MCF 10A (cell line): ENCODE results near the gene AMZ1. TPM values are rescaled to one million over a fixed set of nuclear protein-coding genes. Genes with fewer than 3 reads are reported as not detected.

Source experiments
- BruUV-seq: library from RNA; stranded (reverse); fragments of 400-500 nt; replicated peaks from 2 replicates; lab custom pipeline; 2021; lab: Mats Ljungman, UMichigan
- CTCF ChIA-PET: fragments of 300-600 bp; sonication (Branson Sonifier 250); formaldehyde crosslinking; extraction: SDS; loops from one replicate; lab custom pipeline; 2021; ENCODE audit warnings: antibody characterized with exemption, inconsistent platforms; lab: Yijun Ruan, JAX
- POLR2A ChIA-PET: fragments of 300-600, 350-650 bp; sonication (Branson Sonifier 250); formaldehyde crosslinking; extraction: SDS; loops from one replicate; lab custom pipeline; 2020; ENCODE audit warnings: antibody characterized with exemption, inconsistent platforms; lab: Yijun Ruan, JAX
- DNase-seq: peaks from one replicate; pipeline ENCODE4 v3.0.0-alpha.2; 2018; ENCODE audit not compliant: unreplicated experiment
- H3K27ac Mint-ChIP-seq: one replicate; pipeline ENCODE4 v1.8.0; 2022; ENCODE audit warnings: mild to moderate bottlenecking, low read depth, mixed read lengths; ENCODE audit not compliant: unreplicated experiment
- H3K27me3 Mint-ChIP-seq: one replicate; pipeline ENCODE4 v1.8.0; 2022; ENCODE audit warnings: mixed read lengths; ENCODE audit not compliant: insufficient read depth, unreplicated experiment
- H3K36me3 Mint-ChIP-seq: one replicate; pipeline ENCODE4 v1.8.0; 2022; ENCODE audit warnings: mild to moderate bottlenecking, moderate library complexity, mixed read lengths; ENCODE audit not compliant: insufficient read depth, unreplicated experiment
- H3K4me1 Mint-ChIP-seq: one replicate; pipeline ENCODE4 v1.8.0; 2022; ENCODE audit warnings: mixed read lengths; ENCODE audit not compliant: insufficient read depth, unreplicated experiment
- H3K4me3 Mint-ChIP-seq: one replicate; pipeline ENCODE4 v1.8.0; 2022; ENCODE audit warnings: mild to moderate bottlenecking, moderate library complexity, mixed read lengths; ENCODE audit not compliant: unreplicated experiment
- H3K9me3 Mint-ChIP-seq: one replicate; pipeline ENCODE4 v1.8.0; 2022; ENCODE audit warnings: mixed read lengths; ENCODE audit not compliant: unreplicated experiment
- CTCF ChIP-seq: fragments of 200-600 bp; IDR thresholded peaks from one replicate; pipeline ENCODE4 v1.8.0; 2022; ENCODE audit warnings: antibody characterized with exemption, mild to moderate bottlenecking; ENCODE audit not compliant: unreplicated experiment
- intact Hi-C: fragments of 100-400 bp; cut with micrococcal nuclease; formaldehyde crosslinking; loops from 2 replicates; pipeline ENCODE4 v1.14.1; 2022
- total RNA-seq: library from RNA; stranded (reverse); gene quantifications from 2 replicates; pipeline ENCODE4 v1.2.3, GENCODE V29; 2022

Gene AMZ1
- total RNA-seq, 1 experiment from 2014 or later = not detected

GRCh38 chr7:2698581-2699288, 10.7 kb downstream of the AMZ1 start:
- POLR2A ChIA-PET = interaction anchor here (0.9 kb wide), 1 partner anchor 12 kb away, joined by 3 read pairs; no protein-coding TSS in a partner anchor
- Mint-ChIP-seq H3K27ac (no peak overlapping the region), H3K9me3 (no peaks in the 10 kb centered on the region), H3K36me3 (no peaks in the 10 kb centered on the region), H3K4me1 (peaks cover 8% of the 10 kb centered on the region), H3K27me3 (peaks cover 32% of the 10 kb centered on the region), H3K4me3 (no peak overlapping the region)
- intact Hi-C loops = no loop called here
- DNase-seq = no peak
- CTCF ChIA-PET = interaction anchor here (0.5 to 2.0 kb wide), 4 partner anchors 11 to 1436 kb away, joined by 3 to 9 read pairs (median 4); no protein-coding TSS in a partner anchor
- no TSS peak for BruUV-seq
- no peak for TF ChIP-seq CTCF

DNA sequence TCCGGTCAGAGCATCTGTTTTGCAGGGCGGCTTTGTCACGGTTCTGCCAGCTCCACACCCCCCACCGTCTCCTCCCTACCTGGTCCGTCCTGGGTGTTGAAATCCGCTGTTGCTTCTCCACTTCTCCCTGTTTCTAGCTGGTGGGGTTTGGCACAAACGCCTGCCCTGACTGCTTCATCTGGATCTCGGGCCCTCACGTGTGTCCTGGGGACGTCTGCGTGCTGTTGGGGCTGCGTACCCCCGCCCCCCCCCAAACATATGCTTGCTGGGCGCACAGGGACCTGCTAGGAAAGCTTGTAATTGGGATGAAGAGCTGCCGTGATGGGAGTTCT, 11.3 kb downstream of the AMZ1 start:
- H3K4me1 Mint-ChIP-seq = peaks cover 8% of the 10 kb centered on the region
- peaks cover 32% of the 10 kb centered on the region for H3K27me3 Mint-ChIP-seq
- DNase-seq = no peak
- intact Hi-C loops = no loop called here
- no peaks in the 10 kb centered on the region for H3K36me3 Mint-ChIP-seq
- no TSS peak for BruUV-seq
- TF ChIP-seq CTCF = no peak
- H3K9me3 Mint-ChIP-seq = no peaks in the 10 kb centered on the region
- no peak overlapping the region for H3K27ac Mint-ChIP-seq
- POLR2A ChIA-PET = interaction anchor here (0.9 kb wide), 1 partner anchor 11 kb away, joined by 3 read pairs; no protein-coding TSS in a partner anchor
- CTCF ChIA-PET = interaction anchor here (1.6 kb wide), 1 partner anchor 11 kb away, joined by 9 read pairs; no protein-coding TSS in a partner anchor
- no peak overlapping the region for H3K4me3 Mint-ChIP-seq

DNA sequence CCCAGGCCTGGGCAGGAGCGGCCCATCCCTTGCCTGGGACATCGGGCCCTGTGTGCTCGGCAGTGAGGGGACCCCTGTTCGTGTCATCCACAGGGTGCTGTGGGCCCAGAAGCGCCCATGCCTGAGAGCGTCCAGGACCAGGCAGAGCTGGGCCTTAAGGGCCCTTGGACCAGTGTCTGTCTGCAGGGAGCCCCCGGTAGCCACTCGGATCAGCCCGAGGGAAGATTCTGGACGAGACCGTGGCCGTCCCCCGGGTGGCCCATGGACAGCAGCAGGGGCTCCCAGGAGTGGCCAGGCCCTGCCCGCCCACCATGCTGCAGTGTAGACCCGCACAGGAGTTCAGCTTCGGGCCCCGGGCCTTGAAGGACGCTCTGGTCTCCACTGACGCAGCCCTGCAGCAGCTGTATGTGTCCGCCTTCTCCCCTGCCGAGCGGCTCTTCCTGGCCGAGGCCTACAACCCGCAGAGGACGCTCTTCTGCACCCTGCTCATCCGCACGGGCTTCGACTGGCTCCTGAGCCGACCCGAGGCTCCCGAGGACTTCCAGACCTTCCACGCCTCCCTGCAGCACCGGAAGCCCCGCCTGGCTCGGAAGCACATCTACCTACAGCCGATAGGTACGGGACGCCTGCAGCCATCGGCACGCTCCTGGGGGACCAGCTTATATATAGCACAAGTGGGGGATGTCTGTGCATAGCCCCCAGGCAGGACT, 12.3 kb downstream of the AMZ1 start:
- Mint-ChIP-seq H3K9me3 (no peaks in the 10 kb centered on the region), H3K27me3 (peaks cover 32% of the 10 kb centered on the region), H3K27ac (no peak overlapping the region), H3K4me1 (peaks cover 8% of the 10 kb centered on the region), H3K36me3 (no peaks in the 10 kb centered on the region), H3K4me3 (no peak overlapping the region)
- no peak for DNase-seq
- POLR2A ChIA-PET = no interaction called here
- TF ChIP-seq CTCF = no peak
- BruUV-seq = no TSS peak
- intact Hi-C loops = no loop called here
- CTCF ChIA-PET = interaction anchor here (1.6 kb wide), 1 partner anchor 10 kb away, joined by 9 read pairs; no protein-coding TSS in a partner anchor

GRCh38 chr7:2701424-2701823, 13.4 kb downstream of the AMZ1 start:
- TF ChIP-seq CTCF = no peak

More at GRCh38 chr7:2701424-2701823, 13.4 kb downstream of the AMZ1 start:
- Mint-ChIP-seq H3K27me3 (peaks cover 32% of the 10 kb centered on the region), H3K27ac (no peak overlapping the region), H3K4me3 (no peak overlapping the region), H3K9me3 (no peaks in the 10 kb centered on the region), H3K4me1 (peaks cover 8% of the 10 kb centered on the region), H3K36me3 (no peaks in the 10 kb centered on the region)
- BruUV-seq = no TSS peak
- ChIA-PET POLR2A (no interaction called here), CTCF (no interaction called here)
- no peak for DNase-seq
- intact Hi-C loops = no loop called here
